GM08714 (cell line): ENCODE results near the gene CPXM1.
"Not testable (repeated sequence)": the region's sequence is repeated elsewhere in the genome, so short reads cannot be mapped to it uniquely, and the experiment has no call there.

Experiments
- H3K4me3 ChIP-seq: fragments of 200-500 bp; sonication (Bioruptor generic); 2 replicates; pipeline ENCODE4 v1.5.1; 2014; ENCODE audit warnings: mild to moderate bottlenecking, low read length, inconsistent platforms
- ZNF274 ChIP-seq: IDR thresholded peaks from 2 replicates; pipeline ENCODE4 v1.6.1; 2012; ENCODE audit warnings: mild to moderate bottlenecking, low read depth, low read length

Gene CPXM1

DNA sequence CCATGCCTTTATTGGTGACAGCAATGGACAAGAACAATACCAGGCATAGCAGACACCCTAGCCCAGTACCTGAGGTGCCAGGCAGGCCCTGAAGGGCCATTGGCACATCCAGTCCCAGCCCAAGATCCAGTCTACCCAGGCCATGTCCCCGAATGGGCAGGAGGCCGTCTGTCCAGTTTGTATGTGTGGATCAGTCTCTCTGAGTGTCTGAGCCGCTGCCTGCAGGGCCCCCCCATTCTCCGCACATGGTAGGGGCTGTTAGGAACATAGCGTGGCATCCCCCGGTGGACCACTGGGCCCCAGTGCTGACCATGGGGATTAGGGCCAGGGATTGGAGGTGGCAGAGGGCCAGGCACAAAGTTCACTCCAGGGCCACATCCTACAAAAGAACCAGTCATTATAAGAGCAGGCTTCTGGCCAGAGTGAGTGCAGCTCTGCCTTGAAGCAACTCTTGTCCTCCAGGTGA, 34.9 kb upstream of the CPXM1 start:
- no peak for TF ChIP-seq ZNF274
- no peak overlapping the region for H3K4me3 ChIP-seq

DNA sequence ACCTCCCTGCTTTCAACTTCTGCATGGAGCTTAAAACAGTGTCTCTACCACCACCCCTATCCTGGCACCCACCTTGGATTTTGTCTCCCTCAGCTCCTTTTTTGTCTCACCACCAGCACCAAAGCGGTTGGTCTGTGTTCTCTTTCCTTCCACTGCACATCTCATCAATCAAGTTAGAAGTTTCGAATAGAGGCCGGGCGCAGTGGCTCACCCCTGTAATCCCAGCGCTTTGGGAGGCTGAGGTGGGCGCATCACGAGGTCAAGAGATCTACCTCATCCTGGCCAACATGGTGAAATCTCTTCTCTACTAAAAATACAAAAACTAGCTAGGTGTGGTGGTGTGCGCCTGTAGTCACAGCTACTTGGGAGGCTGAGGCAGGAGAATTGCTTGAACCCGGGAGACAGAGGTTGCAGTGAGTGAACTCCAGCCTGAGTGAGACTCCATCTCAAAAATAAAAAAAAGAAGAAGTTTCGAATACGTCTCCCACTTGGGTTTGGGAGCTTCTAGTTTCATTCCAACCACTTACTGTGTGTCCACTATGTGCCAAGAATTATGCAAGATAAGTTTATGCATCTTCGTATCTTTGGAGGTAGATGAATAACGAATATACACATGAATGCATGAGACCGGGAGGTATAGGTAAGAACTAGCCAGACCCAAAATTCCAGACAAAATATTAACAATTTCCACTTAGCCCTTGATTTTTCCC, 34.1 kb upstream of the CPXM1 start:
- H3K4me3 ChIP-seq: no peak overlapping the region
- TF ChIP-seq ZNF274: no peak

DNA sequence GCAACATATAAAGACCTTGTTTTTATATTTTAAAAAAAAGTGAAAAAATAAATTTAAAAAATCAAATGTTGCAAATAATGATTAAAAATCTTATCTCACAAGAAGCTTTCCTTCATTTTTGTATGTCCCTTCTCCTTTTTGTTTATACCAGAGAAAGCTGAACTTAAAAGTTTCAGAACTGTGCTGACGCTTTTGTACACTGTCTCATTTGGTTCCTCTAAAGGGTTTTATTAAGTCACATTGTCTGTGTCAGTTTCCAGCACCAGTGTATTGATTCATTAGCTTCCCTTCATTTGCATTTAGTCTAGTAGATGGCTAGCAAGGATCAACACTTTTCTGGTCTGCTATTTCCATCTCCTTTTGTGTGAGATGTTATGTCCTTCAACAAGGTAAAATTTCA, 33.3 kb upstream of the CPXM1 start:
- H3K4me3 ChIP-seq: no peak overlapping the region
- TF ChIP-seq ZNF274: no peak

DNA sequence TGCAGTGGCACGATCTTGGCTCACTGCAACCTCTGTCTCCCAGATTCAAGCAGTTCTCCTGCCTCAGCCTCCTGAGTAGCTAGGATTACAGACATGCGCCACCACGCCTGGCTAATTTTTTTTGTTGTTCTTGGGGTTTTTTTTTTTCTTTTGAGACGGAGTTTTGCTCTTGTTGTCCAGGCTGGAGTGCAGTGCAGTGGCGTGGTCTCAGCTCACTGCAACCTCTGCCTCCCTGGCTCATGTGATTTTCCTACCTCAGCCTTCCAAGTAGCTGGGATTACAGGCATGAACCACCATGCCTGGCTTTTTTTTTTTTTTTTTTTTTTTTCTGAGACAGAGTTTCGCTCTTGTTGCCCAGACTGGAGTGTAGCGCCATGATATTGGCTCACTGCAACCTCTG, 30.8 kb upstream of the CPXM1 start:
- H3K4me3 ChIP-seq: not testable (repeated sequence)

DNA sequence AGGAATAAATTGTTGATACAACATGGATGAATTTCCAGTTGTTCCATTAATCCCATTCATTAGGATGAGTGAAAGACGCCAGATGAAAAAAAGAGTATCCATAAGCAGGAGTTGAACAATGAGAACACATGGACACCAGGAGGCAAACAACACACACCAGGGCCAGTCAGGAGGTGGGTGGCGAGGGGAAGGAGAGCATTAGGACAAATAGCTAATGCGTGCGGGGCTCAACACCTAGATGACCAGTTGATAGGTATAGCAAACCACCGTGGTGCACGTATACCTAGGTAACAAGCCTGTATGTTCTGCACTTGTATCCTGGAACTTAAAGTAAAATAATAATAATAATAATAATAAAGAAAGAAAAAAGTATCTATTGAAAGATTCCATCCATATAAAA, 28.9 kb upstream of the CPXM1 start:
- no peak overlapping the region for H3K4me3 ChIP-seq
- TF ChIP-seq ZNF274: no peak

DNA sequence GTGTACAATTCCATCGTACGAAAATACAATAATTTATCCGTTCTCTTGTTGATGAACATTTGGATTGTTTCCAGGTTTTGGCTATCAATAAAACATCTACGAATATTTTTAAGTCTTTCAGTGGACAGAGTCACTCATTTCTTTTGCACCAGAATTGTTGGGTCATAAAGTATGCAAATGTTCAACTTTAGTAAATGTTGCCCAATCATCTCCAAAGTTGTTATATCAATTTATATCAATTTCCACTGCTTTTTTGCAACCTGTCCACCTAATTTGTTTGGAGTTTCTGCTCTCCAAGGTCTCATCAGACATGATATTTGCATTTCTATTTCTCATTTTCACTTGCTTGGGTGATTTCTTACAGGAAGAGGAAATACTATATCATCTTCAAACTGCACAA, 26.2 kb upstream of the CPXM1 start:
- no peak overlapping the region for H3K4me3 ChIP-seq
- TF ChIP-seq ZNF274: no peak

DNA sequence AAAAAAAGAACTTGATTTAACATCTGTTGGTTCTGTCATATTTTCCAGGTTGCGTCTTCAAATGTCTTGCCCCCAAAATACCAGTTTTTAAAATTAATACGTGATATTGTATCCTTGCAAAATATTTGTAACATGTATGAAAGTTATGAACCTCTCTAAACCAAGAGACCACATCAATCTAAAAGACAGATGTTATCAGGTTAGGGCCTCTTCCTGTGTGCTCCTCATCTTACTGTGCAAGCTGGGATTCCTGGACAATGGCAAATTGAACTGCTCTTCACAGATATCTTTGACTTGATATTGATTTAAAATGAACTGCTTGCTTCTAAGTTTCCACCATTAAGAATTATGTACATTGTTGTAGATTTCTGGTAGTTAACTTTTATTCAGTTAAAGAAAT, 25.3 kb upstream of the CPXM1 start:
- no peak overlapping the region for H3K4me3 ChIP-seq
- TF ChIP-seq ZNF274: no peak

DNA sequence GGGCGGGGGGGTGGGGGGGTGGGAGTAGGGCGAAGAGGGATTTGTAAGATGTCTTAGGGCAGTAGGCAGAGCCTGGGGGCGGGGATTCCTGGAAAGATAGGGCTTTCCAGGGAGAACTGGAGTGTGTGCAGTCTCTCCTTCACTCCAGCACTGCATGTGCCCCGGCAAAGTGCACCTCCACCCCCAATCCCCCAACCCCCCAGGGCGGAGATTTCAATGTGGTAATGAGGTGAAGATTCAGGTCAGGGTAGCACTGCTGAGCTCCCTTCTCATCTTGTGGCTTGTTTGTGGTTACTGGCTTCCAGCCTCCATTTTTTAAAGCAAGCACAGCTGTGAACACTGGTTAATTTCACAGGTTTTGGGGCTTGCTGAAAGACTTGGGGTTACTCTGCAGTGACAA, 21.6 kb upstream of the CPXM1 start:
- TF ChIP-seq ZNF274: no peak
- no peak overlapping the region for H3K4me3 ChIP-seq

DNA sequence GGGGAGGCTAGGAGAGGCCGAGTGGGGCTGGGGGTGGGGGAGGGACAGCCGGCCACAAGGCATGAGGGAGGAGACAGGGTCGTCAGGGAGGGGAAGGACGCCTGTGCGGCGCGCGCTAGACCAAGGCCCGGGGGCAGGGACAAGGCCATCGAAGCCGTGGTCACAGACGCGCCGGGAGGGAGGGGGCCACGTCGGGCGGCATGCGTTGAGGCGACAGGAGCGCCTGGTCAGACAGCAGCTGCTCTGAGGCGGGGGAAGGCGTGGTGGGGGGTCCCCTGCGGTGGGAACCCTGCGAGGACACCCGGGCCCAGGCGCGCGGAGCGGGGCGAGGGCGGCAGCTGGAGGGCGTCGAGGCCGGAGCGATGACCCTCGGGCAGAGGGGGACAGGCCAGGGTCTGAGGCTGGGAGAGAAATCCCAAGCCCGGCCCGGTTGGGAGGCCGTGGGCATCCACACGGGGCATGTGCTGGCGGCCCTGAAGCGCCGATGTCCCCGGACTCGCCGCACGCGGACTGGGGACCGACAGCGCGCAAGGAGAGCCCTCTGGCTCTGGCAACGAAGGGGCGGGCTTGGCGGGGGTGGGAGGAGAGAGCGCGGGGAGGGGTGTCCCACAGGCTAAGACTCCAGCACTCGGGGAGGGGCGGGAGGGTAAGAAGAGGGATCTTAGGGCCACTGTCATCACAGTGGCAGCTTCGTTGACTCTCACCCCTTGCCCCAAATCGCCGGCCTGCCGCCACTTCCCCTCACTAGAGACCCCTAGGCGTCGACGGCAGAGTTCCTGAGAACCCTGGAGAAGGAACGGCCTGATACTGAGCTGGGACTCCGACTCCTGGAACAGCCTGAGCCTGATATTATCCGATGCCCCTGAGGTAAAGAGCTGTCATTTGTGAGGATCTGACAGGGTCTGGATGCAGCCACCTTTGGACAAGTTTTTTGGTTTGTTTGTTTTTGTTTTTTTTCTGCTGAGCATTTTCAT, 20.8 kb upstream of the CPXM1 start:
- H3K4me3 ChIP-seq: no peak overlapping the region

DNA sequence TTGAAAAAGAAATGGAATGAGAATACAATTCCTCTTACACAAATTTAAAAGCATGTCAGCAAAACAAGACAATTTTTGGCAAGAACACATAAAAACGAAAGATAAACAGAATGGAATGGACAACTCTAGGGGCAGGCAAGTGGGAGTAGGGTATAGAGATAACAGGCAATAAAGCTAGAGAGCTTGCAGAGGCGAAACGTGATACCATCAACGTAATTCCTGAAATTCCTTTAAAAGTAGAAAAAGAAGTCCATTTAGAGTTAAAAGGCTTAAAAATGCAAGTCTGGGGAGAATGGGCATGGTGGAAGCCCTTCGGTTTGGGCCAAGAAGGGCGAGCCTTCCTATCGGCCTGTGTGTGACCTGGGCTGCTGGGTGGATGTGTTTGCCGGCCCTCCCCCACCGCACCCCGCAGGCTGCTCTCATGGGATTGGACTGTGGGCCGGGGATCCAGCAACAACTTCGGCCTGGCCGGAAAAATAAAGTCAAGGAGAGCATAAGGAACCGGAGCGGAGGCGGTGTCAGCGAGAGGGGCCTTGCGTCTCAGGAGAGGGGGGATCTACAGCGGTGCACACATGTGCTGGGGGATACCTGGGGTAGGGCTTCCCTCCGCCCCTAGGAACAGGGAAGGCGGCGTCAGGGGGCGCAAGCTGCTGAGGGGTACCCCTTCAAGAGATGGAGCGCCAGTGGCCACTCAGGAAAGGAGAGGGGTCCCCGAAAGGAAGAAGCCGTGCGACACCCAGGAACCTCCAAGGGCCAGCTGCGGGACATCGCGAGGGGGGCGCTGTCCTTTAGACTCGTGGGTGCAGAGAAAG, 19.9 kb upstream of the CPXM1 start:
- no peak overlapping the region for H3K4me3 ChIP-seq
- TF ChIP-seq ZNF274: no peak

More for the DNA sequence above, 20.8 kb upstream of the CPXM1 start:
- TF ChIP-seq ZNF274: no peak

DNA sequence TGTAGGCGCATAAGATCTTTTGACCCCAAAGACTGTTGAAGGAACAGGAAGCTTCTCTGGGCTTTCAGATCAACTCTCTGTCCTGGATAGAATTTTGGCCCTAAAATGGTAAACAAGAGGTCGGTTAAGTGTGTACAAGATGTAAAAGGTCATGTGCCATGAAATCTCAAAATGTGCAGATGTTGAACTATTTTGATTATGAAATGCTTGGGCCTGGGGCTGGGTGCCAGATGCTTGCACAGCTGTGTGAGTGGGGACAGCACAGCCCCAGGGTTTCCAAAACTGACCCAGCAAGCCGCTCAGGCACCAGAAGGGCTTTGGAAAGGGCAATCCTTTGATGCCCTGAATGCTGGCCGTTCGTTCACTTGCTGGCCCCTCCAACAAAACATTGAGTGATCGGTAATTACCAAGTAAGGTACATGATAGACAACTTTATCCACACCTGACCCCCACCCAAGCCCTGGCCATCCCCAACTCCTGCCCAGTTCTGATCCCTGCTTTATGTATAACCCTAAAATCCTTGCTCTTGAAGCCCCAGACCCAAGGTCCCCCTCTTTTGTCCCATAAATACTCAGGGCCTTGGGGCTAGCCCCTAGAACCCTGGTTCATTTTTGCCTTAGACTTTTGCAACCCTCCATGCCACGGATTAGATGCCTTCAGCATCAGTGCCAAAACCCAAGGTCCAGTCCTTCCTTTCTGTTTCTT, 17.6 kb upstream of the CPXM1 start:
- TF ChIP-seq ZNF274: no peak

DNA sequence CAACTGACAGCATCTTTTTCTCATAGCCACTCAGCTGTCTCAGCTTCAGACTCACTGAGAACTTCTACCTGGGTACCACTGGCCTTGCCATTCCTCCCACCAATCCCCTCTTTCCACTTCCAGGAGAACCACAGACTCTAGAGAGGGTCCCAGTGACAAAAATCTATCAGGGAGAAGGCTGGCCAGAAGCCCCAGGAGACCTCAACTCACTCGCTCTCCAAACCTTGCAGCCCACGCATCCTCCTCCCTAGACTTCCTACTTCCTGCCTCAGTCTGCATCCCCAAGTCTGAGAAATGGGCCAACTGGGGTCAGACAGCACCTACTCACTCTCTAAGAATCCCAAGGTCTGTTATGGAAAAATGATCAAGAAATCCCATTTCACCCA, 16.9 kb upstream of the CPXM1 start:
- H3K4me3 ChIP-seq: no peak overlapping the region
- TF ChIP-seq ZNF274: no peak

More for the DNA sequence above, 17.6 kb upstream of the CPXM1 start:
- H3K4me3 ChIP-seq: no peak overlapping the region

DNA sequence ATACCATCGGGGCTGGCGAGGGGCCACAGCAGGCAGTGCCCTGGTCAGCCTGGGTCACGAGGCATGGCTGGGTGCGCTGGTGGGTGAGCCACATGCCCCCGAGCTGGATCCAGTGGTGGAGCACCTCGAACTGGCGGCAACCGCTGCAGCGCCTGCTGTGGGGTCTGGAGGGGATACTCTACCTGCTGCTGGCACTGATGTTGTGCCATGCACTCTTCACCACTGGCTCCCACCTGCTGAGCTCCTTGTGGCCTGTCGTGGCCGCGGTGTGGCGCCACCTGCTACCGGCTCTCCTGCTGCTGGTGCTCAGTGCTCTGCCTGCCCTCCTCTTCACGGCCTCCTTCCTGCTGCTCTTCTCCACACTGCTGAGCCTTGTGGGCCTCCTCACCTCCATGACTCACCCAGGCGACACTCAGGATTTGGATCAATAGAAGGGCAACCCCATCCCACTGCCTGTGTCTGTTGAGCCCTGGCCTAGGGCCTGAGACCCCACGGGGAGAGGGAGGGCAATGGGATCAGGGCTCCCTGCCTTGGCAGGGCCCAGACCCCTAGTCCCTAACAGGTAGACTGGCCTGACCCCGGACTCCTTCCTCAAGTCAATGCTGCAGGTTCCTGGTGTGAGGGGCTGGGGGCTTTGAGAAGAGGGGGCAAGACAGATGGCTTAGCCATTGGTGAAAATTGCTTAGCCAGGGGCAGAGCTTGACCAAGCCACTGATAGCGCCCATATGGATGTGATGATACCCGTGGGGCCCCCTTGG, 16.3 kb upstream of the CPXM1 start:
- no peak for TF ChIP-seq ZNF274
- no peak overlapping the region for H3K4me3 ChIP-seq
